HepG2 (cell line): ENCODE data around the gene LZTS2. TPM values are rescaled to one million over a fixed set of nuclear protein-coding genes. Genes with fewer than 3 reads are reported as not detected.

Experiments
- ATAC-seq: fragments of 200-7000 bp; cut with Tn5 transposase; 3 replicates; pipeline ENCODE4 v1.9.1; 2020; ENCODE audit warnings: mild to moderate bottlenecking, moderate library complexity
- BruUV-seq: library from RNA; stranded (reverse); fragments of 400-500 nt; replicated peaks from 2 replicates; lab custom pipeline; 2021; lab: Mats Ljungman, UMichigan
- CTCF ChIA-PET: fragments of 300-600 bp; formaldehyde crosslinking; extraction: SDS; loops from one replicate; lab custom pipeline; 2021; ENCODE audit warnings: low total read pairs, inconsistent platforms, low intra/inter-chr PET ratio; lab: Yijun Ruan, JAX
- POLR2A ChIA-PET: fragments of 350-600 bp; sonication (Branson Sonifier 250); formaldehyde crosslinking; loops from one replicate; lab custom pipeline; 2020; ENCODE audit warnings: antibody characterized with exemption, inconsistent platforms; lab: Yijun Ruan, JAX
- DNase-seq: peaks from one replicate; pipeline ENCODE4 v3.0.0-alpha.2; 2015; ENCODE audit warnings: low spot score
- FAIRE-seq: peaks from 3 replicates; lab custom pipeline; 2011; peaks lifted over from hg19 to GRCh38; lab: Jason Lieb, UNC
- H2AFZ ChIP-seq: one replicate; pipeline ENCODE4 v1.6.1; 2011; ENCODE audit warnings: low read length, inconsistent platforms
- H3K27ac ChIP-seq: fragments of 300-600 bp; 3 replicates; pipeline ENCODE4 v1.8.0; 2011; ENCODE audit warnings: mixed run types, mild to moderate bottlenecking, mixed read lengths, low read length, inconsistent platforms; ENCODE audit not compliant: insufficient read depth; ENCODE audit errors: extremely low read length
- H3K27me3 ChIP-seq, 2 experiments: fragments of 200-600 bp in 1 of 2; 2 replicates in 1 of 2; 3 replicates in 1 of 2; pipeline versions ENCODE4 v1.6.0 to v1.8.0; 2011; ENCODE audit warnings: low read length in 2 of 2, mild to moderate bottlenecking in 2 of 2, moderate library complexity in 2 of 2, inconsistent platforms in 1 of 2; ENCODE audit not compliant: insufficient read depth in 2 of 2, control insufficient read depth in 1 of 2
- H3K36me3 ChIP-seq, 2 experiments: fragments of 200-600 bp in 1 of 2; replicated peaks in 1 of 2; 2 replicates in 1 of 2; 3 replicates in 1 of 2; pipeline versions ENCODE4 v1.5.1 to v1.8.0; 2011; ENCODE audit warnings: low read length in 2 of 2, inconsistent platforms in 1 of 2; ENCODE audit not compliant: insufficient read depth in 2 of 2, control insufficient read depth in 1 of 2
- H3K4me1 ChIP-seq: 2 replicates; pipeline ENCODE4 v1.5.1; 2012; ENCODE audit warnings: low read length, inconsistent platforms; ENCODE audit not compliant: insufficient read depth
- H3K4me2 ChIP-seq: 2 replicates; pipeline ENCODE4 v1.6.0; 2011; ENCODE audit warnings: low read depth, low read length, inconsistent platforms
- H3K4me3 ChIP-seq, 3 experiments: fragments of 200-600 bp in 1 of 3; sonication (generic), shearing (Covaris generic) in 1 of 3; replicated peaks in 1 of 3; 2 replicates each; pipeline ENCODE4 v1.5.1; 2011 to 2016; ENCODE audit warnings: low read length in 3 of 3, inconsistent platforms in 2 of 3, low read depth in 2 of 3, mild to moderate bottlenecking in 2 of 3, control low read depth in 1 of 3, mixed read lengths in 1 of 3; ENCODE audit not compliant: insufficient read depth in 1 of 3
- H3K79me2 ChIP-seq: one replicate; pipeline ENCODE4 v1.6.1; 2011; ENCODE audit warnings: low read length, inconsistent platforms; ENCODE audit not compliant: insufficient read depth
- H3K9ac ChIP-seq: 2 replicates; pipeline ENCODE4 v1.6.0; 2011; ENCODE audit warnings: mild to moderate bottlenecking, low read depth, low read length, inconsistent platforms; ENCODE audit not compliant: insufficient read depth
- H3K9me3 ChIP-seq: 2 replicates; pipeline ENCODE4 v1.5.1; 2012; ENCODE audit warnings: mild to moderate bottlenecking, low read length
- H4K20me1 ChIP-seq: 2 replicates; pipeline ENCODE4 v1.6.0; 2011; ENCODE audit warnings: inconsistent platforms, mild to moderate bottlenecking, low read length, moderate library complexity; ENCODE audit not compliant: insufficient read depth
- JUNB ChIP-seq: sonication (generic); formaldehyde crosslinking; IDR thresholded peaks from 2 replicates; pipeline ENCODE4 v1.8.0; 2022; ENCODE audit warnings: missing genetic modification reagents, mild to moderate bottlenecking, borderline replicate concordance
- KDM2A ChIP-seq: sonication (generic); formaldehyde crosslinking; IDR thresholded peaks from 2 replicates; pipeline ENCODE4 v1.4.0; 2020; ENCODE audit warnings: low read depth, missing genetic modification reagents, borderline replicate concordance
- KDM3A ChIP-seq: IDR thresholded peaks from 2 replicates; pipeline ENCODE4 v1.6.1; 2018; ENCODE audit warnings: low read depth, missing compliant biosample characterization
- NFATC3 ChIP-seq: sonication (generic); formaldehyde crosslinking; IDR thresholded peaks from 2 replicates; pipeline ENCODE4 v1.5.1; 2020; ENCODE audit warnings: mild to moderate bottlenecking, missing genetic modification reagents
- NFIB ChIP-seq: sonication (generic); formaldehyde crosslinking; IDR thresholded peaks from 2 replicates; pipeline ENCODE4 v1.9.0; 2021; ENCODE audit warnings: missing genetic modification reagents, mild to moderate bottlenecking, borderline replicate concordance
- PAF1 ChIP-seq: IDR thresholded peaks from 2 replicates; pipeline ENCODE4 v1.6.1; 2016; ENCODE audit warnings: missing genetic modification reagents, missing compliant biosample characterization
- PATZ1 ChIP-seq: sonication (generic); formaldehyde crosslinking; IDR thresholded peaks from 2 replicates; pipeline ENCODE4 v1.4.0; 2020; ENCODE audit warnings: missing genetic modification reagents
- POLR2A ChIP-seq, 2 experiments: IDR thresholded peaks; 2 replicates each; pipeline ENCODE4 v1.6.1; 2011; ENCODE audit warnings: low read depth in 2 of 2, low read length in 2 of 2, mild to moderate bottlenecking in 1 of 2, moderate library complexity in 1 of 2; ENCODE audit not compliant: insufficient read depth in 1 of 2
- SSRP1 ChIP-seq: IDR thresholded peaks from 2 replicates; pipeline ENCODE4 v1.6.1; 2016; ENCODE audit warnings: control low read depth
- ZC3H13 ChIP-seq: sonication (generic); formaldehyde crosslinking; IDR thresholded peaks from 2 replicates; pipeline ENCODE4 v1.8.1; 2023; ENCODE audit warnings: mild to moderate bottlenecking, missing genetic modification reagents, moderate library complexity
- ZNF224 ChIP-seq: sonication (generic); formaldehyde crosslinking; IDR thresholded peaks from 2 replicates; pipeline ENCODE4 v1.5.0; 2020; ENCODE audit warnings: mild to moderate bottlenecking, missing genetic modification reagents
- ZNF737 ChIP-seq: sonication (generic); formaldehyde crosslinking; IDR thresholded peaks from 2 replicates; pipeline ENCODE4 v1.5.0; 2020; ENCODE audit warnings: missing genetic modification reagents, mild to moderate bottlenecking, borderline replicate concordance
- ZNF772 ChIP-seq: sonication (generic); formaldehyde crosslinking; IDR thresholded peaks from 2 replicates; pipeline ENCODE4 v1.5.0; 2020; ENCODE audit warnings: mild to moderate bottlenecking, missing genetic modification reagents
- ZNF790 ChIP-seq: sonication (generic); formaldehyde crosslinking; IDR thresholded peaks from 2 replicates; pipeline ENCODE4 v1.8.0; 2022; ENCODE audit warnings: missing genetic modification reagents, mild to moderate bottlenecking, borderline replicate concordance
- WGBS: methylation state at CpG from one replicate; pipeline ENCODE4 v1.1.6; 2017; ENCODE audit warnings: low lambda C conversion rate; 5-methylcytosine and 5-hydroxymethylcytosine counted together
- in situ Hi-C: cut with HindIII; loops from 2 replicates; pipeline ENCODE4 v1.10.0; 2017; ENCODE audit warnings: low pct_unique_long_range_greater_than_20kb; ENCODE audit not compliant: extremely low pct_ligation_motif_present
- intact Hi-C: fragments of 100-400 bp; cut with micrococcal nuclease; formaldehyde crosslinking; loops from one replicate; pipeline ENCODE4 v1.10.0; 2022; ENCODE audit not compliant: unreplicated experiment
- polyA plus RNA-seq, 8 experiments: library from polyadenylated mRNA; depleted of rRNA in 3 of 8; stranded (reverse) in 7 of 8; unstranded in 1 of 8; fragments of >200 nt; fragmentation: Illumina TruSeq in 4 of 8; extraction: Trizol in 4 of 8; gene quantifications; 2 replicates each; pipeline versions ENCODE4 v1.2.1 to v1.2.3, GENCODE V29; 2011 to 2016; ENCODE audit warnings: low read depth in 4 of 8, missing spikeins in 1 of 8, mixed read lengths in 1 of 8; ENCODE audit not compliant: insufficient read depth in 1 of 8
- total RNA-seq, 5 experiments: library from RNA; depleted of rRNA; stranded (reverse); fragments of >200 nt; fragmentation: Illumina TruSeq; extraction: Trizol; gene quantifications; 2 replicates each; pipeline ENCODE4 v1.2.3, GENCODE V29; 2016; ENCODE audit warnings: low read depth in 1 of 5
- TF ChIP-seq, protein P1 (sequence below): sonication (generic); formaldehyde crosslinking; IDR thresholded peaks from 2 replicates; pipeline ENCODE4 v1.5.0; 2020; ENCODE audit warnings: missing genetic modification reagents, mild to moderate bottlenecking, borderline replicate concordance
- TF ChIP-seq, protein P2 (sequence below): sonication (generic); formaldehyde crosslinking; IDR thresholded peaks from 2 replicates; pipeline ENCODE4 v1.9.0; 2022; ENCODE audit warnings: missing genetic modification reagents, mild to moderate bottlenecking, borderline replicate concordance

Gene LZTS2
- total and polyA plus RNA-seq, 2 of the 13 experiments (the other 11 are each of a cell fraction or from before 2014, with no cell fraction given) = 43.6 to 65.6 TPM

GRCh38 chr10:100984672-100985177 lies 14.9 kb upstream of the LZTS2 start:
- FAIRE-seq (no peak), DNase-seq (no peak), ATAC-seq (no peak)
- Histone ChIP-seq H3K27ac (peak overlapping the region; percentile 83), H3K4me1 (peaks cover 41% of the 10 kb centered on the region), H3K9ac (0 out of 2 replicates have a peak overlapping the region, but pooled peaks have one; percentile 19), H3K4me2 (no peak overlapping the region), H3K4me3 (no peak overlapping the region), H2AFZ (no peak overlapping the region), H3K27me3 (no peaks in the 10 kb centered on the region; a peak in 1 of 5 replicates), H4K20me1 (no peaks in the 10 kb centered on the region), H3K36me3 (peaks cover 20 to 59% of the 10 kb centered on the region in 2 experiments), H3K79me2 (peaks cover 33% of the 10 kb centered on the region), H3K9me3 (no peaks in the 10 kb centered on the region)
- ChIA-PET POLR2A (interaction anchor here (0.5 to 23.0 kb wide), 9 partner anchors 8 to 103 kb away, joined by 3 to 277 read pairs (median 5); partner anchors contain the start of genes KAZALD1, LZTS2, PDZD7 and SEMA4G), CTCF (interaction anchor here (1.3 to 1.4 kb wide), 2 partner anchors 16 to 28 kb away, joined by 4 to 5 read pairs; partner anchors contain the start of gene SEMA4G)
- BruUV-seq = no TSS peak
- intact Hi-C loops (no loop called here), in situ Hi-C loops (no loop called here)
- WGBS = 96% methylated on average over 2 of the region's 2 CpGs
- TF ChIP-seq PAF1 = peak; percentile 92; the same call in 1 of the 2 replicates
- TF ChIP-seq ZNF737 = no peak
- 0 out of 2 replicates have a peak, but pooled peaks have one; percentile 12 for TF ChIP-seq PATZ1
- TF ChIP-seq ZNF224 (CRISPR knock-in tag) = 0 out of 2 replicates have a peak, but pooled peaks have one; percentile 30
- no peak for TF ChIP-seq NFIB (CRISPR knock-in tag)
- TF ChIP-seq POLR2A (IDR thresholded peaks at IDR 0.05; ENCODE audit: insufficient read depth in 1 of 2, low read depth in 2 of 2, low read length in 2 of 2) = peak; percentile 1 to 37; a peak in 1 of 4 replicates
- TF ChIP-seq, protein P1, sequence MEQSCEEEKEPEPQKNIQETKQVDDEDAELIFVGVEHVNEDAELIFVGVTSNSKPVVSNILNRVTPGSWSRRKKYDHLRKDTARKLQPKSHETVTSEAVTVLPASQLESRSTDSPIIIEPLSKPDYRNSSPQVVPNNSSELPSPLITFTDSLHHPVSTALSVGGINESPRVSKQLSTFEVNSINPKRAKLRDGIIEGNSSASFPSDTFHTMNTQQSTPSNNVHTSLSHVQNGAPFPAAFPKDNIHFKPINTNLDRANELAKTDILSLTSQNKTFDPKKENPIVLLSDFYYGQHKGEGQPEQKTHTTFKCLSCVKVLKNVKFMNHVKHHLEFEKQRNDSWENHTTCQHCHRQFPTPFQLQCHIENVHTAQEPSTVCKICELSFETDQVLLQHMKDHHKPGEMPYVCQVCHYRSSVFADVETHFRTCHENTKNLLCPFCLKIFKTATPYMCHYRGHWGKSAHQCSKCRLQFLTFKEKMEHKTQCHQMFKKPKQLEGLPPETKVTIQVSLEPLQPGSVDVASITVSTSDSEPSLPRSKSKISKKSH (CRISPR knock-in tag) = peak; percentile 45; the same call in 1 of the 2 replicates
- peak; percentile 2; the same call in 1 of the 2 replicates for TF ChIP-seq SSRP1 (CRISPR knock-in tag)
- TF ChIP-seq ZC3H13 (CRISPR knock-in tag) = no peak; the same call in 1 of the 2 replicates
- peak; percentile 35; the same call in 1 of the 2 replicates for TF ChIP-seq ZNF790 (CRISPR knock-in tag)
- 0 out of 2 replicates have a peak, but pooled peaks have one; percentile 12 for TF ChIP-seq ZNF772 (CRISPR knock-in tag)
- TF ChIP-seq KDM2A (CRISPR knock-in tag) = peak; percentile 4; the same call in 1 of the 2 replicates
- 0 out of 2 replicates have a peak, but pooled peaks have one; percentile 10 for TF ChIP-seq KDM3A (CRISPR knock-in tag)
- TF ChIP-seq, protein P2, sequence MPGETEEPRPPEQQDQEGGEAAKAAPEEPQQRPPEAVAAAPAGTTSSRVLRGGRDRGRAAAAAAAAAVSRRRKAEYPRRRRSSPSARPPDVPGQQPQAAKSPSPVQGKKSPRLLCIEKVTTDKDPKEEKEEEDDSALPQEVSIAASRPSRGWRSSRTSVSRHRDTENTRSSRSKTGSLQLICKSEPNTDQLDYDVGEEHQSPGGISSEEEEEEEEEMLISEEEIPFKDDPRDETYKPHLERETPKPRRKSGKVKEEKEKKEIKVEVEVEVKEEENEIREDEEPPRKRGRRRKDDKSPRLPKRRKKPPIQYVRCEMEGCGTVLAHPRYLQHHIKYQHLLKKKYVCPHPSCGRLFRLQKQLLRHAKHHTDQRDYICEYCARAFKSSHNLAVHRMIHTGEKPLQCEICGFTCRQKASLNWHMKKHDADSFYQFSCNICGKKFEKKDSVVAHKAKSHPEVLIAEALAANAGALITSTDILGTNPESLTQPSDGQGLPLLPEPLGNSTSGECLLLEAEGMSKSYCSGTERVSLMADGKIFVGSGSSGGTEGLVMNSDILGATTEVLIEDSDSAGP (CRISPR knock-in tag) = peak; percentile 39; the same call in 1 of the 2 replicates
- TF ChIP-seq JUNB (CRISPR knock-in tag) = 0 out of 2 replicates have a peak, but pooled peaks have one; percentile 16
- TF ChIP-seq NFATC3 (CRISPR knock-in tag) = no peak
